Activated naive CD8-positive, alpha-beta T cell treated with anti-CD3 and anti-CD28 coated beads, Interleukin-2, amount 50 U/mL, for 24 hours (primary cell): ENCODE results near the gene KTN1.

ENCODE experiments used
- ATAC-seq: fragments of 150-1000 bp; cut with Tn5 transposase; one replicate; pipeline ENCODE4 v1.10.0; 2021
- DNase-seq: peaks from one replicate; pipeline ENCODE4 v3.0.0; 2021
- H3K27ac Mint-ChIP-seq: one replicate; pipeline ENCODE4 v1.8.0; 2021; ENCODE audit warnings: mild to moderate bottlenecking, mixed read lengths
- H3K27me3 Mint-ChIP-seq: one replicate; pipeline ENCODE4 v1.8.0; 2021; ENCODE audit warnings: mixed read lengths
- H3K36me3 Mint-ChIP-seq: one replicate; pipeline ENCODE4 v1.8.0; 2021; ENCODE audit warnings: low read depth, mixed read lengths
- H3K4me1 Mint-ChIP-seq: one replicate; pipeline ENCODE4 v1.8.0; 2021; ENCODE audit warnings: mixed read lengths
- H3K4me3 Mint-ChIP-seq: one replicate; pipeline ENCODE4 v1.8.0; 2021; ENCODE audit warnings: mild to moderate bottlenecking, moderate library complexity, mixed read lengths
- H3K9me3 Mint-ChIP-seq: one replicate; pipeline ENCODE4 v1.8.0; 2021; ENCODE audit warnings: mixed read lengths

Gene KTN1

DNA sequence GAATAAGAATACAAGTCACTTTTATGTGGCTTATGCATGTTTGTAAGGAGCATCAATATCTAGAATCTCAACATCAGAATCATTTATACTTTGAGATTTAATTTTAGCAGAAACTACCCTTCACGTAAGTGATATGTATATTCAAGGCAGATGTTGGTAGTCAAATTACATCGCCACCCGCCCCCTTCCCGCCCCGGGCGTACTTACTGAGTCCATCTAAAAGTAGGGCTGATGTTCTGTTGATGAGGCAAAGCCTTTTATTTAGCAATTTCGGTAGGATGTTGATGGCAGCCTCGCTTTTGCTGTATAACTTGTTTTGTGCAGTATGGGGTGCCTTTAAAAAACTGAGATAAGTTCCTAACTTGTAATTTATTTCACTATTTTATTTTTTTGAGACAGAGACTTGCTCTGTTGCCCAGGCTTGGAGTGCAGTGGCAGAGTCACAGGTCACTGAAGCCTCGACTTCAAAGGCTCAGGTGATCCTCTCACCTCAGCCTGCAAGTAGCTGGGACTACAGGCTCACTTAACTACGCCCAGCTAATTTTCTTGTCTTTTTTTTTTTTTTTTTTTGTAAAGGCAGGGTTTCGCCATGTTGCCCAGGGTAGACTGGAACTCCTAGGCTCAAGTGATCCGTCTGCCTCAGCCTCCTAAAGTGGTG, 30.8 kb downstream of the KTN1 start:
- Mint-ChIP-seq H3K4me3 (no peak overlapping the region), H3K9me3 (no peaks in the 10 kb centered on the region), H3K4me1 (peaks cover 17% of the 10 kb centered on the region), H3K27ac (no peak overlapping the region), H3K27me3 (no peaks in the 10 kb centered on the region), H3K36me3 (peaks cover 36% of the 10 kb centered on the region)
- DNase-seq, result no peak
- no peak for ATAC-seq

DNA sequence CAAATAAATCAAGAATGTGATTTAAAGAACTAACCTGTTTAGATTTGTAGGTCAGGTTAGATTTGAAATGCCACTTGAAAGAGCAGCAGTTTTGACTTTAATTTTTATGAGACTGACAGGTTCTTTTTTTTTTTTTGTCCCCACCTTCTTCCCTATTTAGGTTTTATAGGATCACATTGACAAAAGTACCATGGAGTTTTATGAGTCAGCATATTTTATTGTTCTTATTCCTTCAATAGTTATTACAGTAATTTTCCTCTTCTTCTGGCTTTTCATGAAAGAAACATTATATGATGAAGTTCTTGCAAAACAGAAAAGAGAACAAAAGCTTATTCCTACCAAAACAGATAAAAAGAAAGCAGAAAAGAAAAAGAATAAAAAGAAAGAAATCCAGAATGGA, 31.9 kb downstream of the KTN1 start:
- peaks cover 44% of the 10 kb centered on the region for H3K36me3 Mint-ChIP-seq
- no peak overlapping the region for H3K27ac Mint-ChIP-seq
- DNase-seq, result no peak

DNA sequence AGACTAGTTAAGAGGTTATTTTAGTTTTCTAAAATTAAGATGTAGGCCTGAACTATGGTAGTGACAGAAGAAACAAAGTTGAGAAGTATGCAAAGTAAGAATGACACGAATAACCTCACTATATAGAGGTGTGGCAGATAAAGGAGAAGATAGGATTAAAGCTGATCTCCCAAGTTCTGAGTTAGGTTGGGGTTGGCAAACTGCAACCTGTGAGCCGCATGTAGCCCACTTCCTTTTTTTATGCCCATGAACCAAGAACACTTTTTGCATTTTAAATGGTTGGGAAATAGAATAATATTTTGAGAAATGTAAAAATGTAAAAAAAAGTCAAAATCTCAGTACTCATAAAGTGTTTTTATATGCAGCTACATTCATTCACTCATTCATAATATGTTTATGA, 34.3 kb downstream of the KTN1 start:
- Mint-ChIP-seq H3K4me1 (peaks cover 6% of the 10 kb centered on the region), H3K27ac (no peak overlapping the region), H3K36me3 (peaks cover 59% of the 10 kb centered on the region), H3K4me3 (no peak overlapping the region), H3K9me3 (peaks cover 9% of the 10 kb centered on the region), H3K27me3 (no peaks in the 10 kb centered on the region)
- no peak for ATAC-seq
- no peak for DNase-seq

More for the DNA sequence above, 31.9 kb downstream of the KTN1 start:
- no peaks in the 10 kb centered on the region for H3K9me3 Mint-ChIP-seq
- peaks cover 15% of the 10 kb centered on the region for H3K4me1 Mint-ChIP-seq
- H3K4me3 Mint-ChIP-seq, result no peak overlapping the region
- H3K27me3 Mint-ChIP-seq, result no peaks in the 10 kb centered on the region
- no peak for ATAC-seq

DNA sequence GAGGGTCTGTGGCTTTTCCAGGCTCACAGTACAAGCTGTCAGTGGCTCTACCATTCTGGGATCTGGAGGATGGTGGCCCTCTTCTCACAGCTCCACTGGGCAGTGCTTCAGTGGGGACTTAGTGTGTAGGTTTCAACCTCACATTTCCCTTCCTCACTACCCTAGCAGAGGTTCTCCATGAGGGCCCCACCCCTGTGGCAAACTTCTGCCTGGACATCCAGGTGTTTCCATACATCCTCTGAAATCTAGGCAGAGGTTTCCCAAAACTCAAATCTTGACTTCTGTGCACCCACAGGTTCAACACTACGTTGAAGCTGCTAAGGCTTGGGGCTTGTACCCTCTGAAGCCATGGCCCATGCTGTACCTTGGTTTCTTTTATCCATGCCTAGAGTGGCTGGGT, 40.3 kb downstream of the KTN1 start:
- H3K36me3 Mint-ChIP-seq, result peaks cover 72% of the 10 kb centered on the region

DNA sequence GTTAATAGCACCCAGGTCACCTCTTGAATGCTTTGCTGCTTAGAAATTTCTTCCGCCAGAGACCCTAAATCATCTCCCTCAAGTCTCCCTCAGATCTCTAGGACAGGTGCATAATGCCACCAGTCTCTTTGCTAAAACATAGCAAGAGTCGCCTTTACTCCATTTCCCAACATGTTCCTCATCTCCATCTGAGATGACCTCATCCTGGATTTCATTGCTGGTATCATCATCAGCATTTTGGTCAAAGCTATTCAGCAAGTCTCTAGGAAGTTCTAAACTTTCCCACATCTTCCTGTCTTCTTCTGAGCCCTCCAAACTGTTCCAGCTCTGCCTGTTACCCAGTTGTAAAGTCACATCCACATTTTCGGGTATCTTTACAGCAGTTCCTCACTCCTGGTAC, 41.0 kb downstream of the KTN1 start:
- no peak for DNase-seq
- H3K4me1 Mint-ChIP-seq, result peaks cover 2% of the 10 kb centered on the region
- H3K27ac Mint-ChIP-seq, result no peak overlapping the region
- H3K27me3 Mint-ChIP-seq, result no peaks in the 10 kb centered on the region
- peaks cover 9% of the 10 kb centered on the region for H3K9me3 Mint-ChIP-seq
- H3K36me3 Mint-ChIP-seq, result peaks cover 72% of the 10 kb centered on the region
- no peak overlapping the region for H3K4me3 Mint-ChIP-seq
- no peak for ATAC-seq

More for the DNA sequence above, 40.3 kb downstream of the KTN1 start:
- H3K9me3 Mint-ChIP-seq, result peaks cover 9% of the 10 kb centered on the region
- DNase-seq (no peak), ATAC-seq (no peak)
- no peaks in the 10 kb centered on the region for H3K27me3 Mint-ChIP-seq
- no peak overlapping the region for H3K27ac Mint-ChIP-seq
- peaks cover 2% of the 10 kb centered on the region for H3K4me1 Mint-ChIP-seq
- no peak overlapping the region for H3K4me3 Mint-ChIP-seq

DNA sequence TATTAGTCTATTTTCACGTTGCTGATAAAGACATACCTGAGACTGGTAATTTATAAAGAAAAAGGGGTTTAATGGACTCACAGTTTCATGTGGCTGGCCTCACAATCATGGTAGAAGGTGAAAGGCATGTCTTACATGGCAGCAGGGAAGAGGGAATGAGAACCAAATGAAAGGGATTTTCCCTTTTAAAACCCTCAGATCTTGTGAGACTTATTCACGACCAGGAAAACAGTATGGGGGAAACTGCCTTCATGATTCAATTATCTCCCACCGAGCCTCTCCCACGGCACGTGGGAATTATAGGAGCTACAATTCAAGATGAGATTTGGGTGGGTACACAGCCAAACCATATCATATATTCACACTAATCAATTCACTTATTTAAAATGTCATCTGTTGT, 41.4 kb downstream of the KTN1 start:
- DNase-seq (no peak), ATAC-seq (no peak)
- peaks cover 9% of the 10 kb centered on the region for H3K9me3 Mint-ChIP-seq
- H3K36me3 Mint-ChIP-seq, result peaks cover 72% of the 10 kb centered on the region
- H3K27ac Mint-ChIP-seq, result no peak overlapping the region
- H3K4me1 Mint-ChIP-seq, result peaks cover 2% of the 10 kb centered on the region
- H3K4me3 Mint-ChIP-seq, result no peak overlapping the region
- H3K27me3 Mint-ChIP-seq, result no peaks in the 10 kb centered on the region

DNA sequence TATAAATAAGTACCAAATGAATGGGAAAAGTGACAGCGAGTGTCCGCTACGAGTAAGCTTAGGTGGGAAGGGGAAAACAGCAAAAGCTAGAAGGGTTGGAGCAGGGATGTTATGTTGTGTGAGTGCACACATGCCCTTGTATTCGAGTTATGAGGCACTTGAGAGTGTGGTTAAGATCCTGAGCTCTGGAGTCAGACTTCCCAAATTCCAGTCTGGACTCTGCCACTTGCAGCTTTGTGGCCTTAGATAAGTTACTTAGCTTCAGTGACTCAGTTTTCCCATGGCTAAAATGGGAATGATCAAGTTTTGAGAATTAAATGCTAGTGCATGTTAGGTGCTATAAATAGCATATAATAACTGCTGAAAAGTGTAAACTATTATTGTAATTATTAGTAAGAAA, 44.9 kb downstream of the KTN1 start:
- Mint-ChIP-seq H3K9me3 (no peaks in the 10 kb centered on the region), H3K4me1 (peaks cover 2% of the 10 kb centered on the region), H3K27ac (no peak overlapping the region), H3K36me3 (peaks cover 65% of the 10 kb centered on the region), H3K27me3 (no peaks in the 10 kb centered on the region), H3K4me3 (no peak overlapping the region)
- ATAC-seq, result no peak
- no peak for DNase-seq

DNA sequence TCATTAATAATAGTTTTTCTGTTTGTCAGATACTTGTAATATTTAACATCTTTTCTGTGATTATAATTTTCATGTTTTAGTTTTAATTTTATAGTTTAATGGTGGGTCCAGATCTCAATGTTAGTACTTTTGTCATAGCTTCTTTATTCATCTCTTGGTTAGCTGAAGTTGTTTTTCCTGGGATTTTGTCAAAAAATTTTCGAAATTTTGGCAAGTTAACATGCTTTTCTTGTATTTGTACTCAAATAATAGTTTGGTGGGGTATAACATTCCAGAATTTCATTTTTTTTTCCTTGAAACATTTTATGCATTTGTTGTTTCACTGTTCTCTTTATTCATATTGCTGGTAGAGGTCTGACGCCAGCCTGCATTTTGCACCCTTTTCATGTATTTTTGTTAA, 45.5 kb downstream of the KTN1 start:
- ATAC-seq (no peak), DNase-seq (no peak)
- Mint-ChIP-seq H3K27me3 (no peaks in the 10 kb centered on the region), H3K27ac (no peak overlapping the region), H3K4me3 (no peak overlapping the region), H3K9me3 (no peaks in the 10 kb centered on the region), H3K4me1 (peaks cover 2% of the 10 kb centered on the region), H3K36me3 (peaks cover 65% of the 10 kb centered on the region)

DNA sequence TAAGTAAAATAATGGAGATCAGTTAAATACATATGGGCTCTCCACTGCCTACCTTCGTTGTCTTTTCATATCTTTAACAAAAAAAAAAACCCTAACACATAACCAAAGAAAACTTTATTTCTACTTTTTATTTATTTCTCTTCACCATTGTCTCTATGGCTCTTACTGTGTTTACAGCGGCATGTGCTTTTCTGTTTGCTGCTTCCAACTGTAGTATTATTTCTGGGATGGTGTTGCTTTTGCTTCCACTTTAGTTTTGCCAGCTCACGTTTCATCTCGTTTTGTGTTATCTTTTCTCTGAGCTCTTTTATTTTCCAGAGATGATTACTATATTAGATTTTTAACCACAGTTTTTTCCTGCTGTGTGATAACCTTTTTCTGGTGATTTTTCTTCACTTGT, 46.1 kb downstream of the KTN1 start:
- H3K4me3 Mint-ChIP-seq, result no peak overlapping the region
- peaks cover 60% of the 10 kb centered on the region for H3K36me3 Mint-ChIP-seq
- H3K27me3 Mint-ChIP-seq, result no peaks in the 10 kb centered on the region
- DNase-seq (no peak), ATAC-seq (no peak)
- H3K9me3 Mint-ChIP-seq, result no peaks in the 10 kb centered on the region
- H3K4me1 Mint-ChIP-seq, result peaks cover 2% of the 10 kb centered on the region
- no peak overlapping the region for H3K27ac Mint-ChIP-seq

DNA sequence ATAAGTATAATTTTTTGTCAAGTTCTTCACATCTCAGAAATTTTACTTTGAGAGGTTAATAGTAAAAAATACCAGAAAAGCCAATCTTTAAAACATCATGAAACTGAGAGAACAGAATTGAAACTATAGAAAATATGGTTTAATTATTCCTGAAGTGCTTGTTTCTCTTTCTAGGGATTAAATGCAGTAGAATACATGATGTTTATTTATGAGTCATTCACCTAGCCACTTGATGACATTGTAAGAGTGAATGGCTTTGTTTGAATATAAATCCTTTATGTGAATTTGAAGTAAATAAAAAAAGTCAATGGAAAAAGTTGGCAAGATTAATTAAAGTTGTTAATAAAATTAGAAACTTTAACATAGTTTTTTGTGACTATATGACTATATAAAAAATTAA, 48.4 kb downstream of the KTN1 start:
- Mint-ChIP-seq H3K27me3 (no peaks in the 10 kb centered on the region), H3K27ac (no peak overlapping the region), H3K9me3 (no peaks in the 10 kb centered on the region), H3K4me3 (no peak overlapping the region), H3K36me3 (peaks cover 53% of the 10 kb centered on the region), H3K4me1 (peaks cover 2% of the 10 kb centered on the region)
- DNase-seq, result no peak
- no peak for ATAC-seq

DNA sequence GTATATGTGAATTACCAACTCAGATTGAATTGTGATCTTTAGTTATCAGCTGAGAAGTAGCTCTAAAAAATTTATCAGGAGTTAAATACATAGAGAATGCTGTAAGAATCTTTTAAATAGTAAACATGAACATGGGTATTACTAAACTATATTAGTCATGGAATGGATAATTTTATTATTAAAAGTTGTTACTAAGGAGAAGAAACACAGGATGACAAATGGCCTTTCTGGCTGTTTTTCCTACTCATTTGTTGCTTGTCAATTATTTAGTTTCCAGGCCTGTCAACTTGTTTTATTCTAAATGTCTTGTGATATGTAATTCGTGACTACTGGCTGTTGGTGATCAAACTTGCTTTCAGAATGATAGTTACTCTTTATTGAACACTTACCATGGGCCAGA, 58.7 kb downstream of the KTN1 start:
- no peak for DNase-seq
- Mint-ChIP-seq H3K27me3 (no peaks in the 10 kb centered on the region), H3K36me3 (peaks cover 48% of the 10 kb centered on the region), H3K4me1 (no peaks in the 10 kb centered on the region), H3K4me3 (no peak overlapping the region), H3K27ac (no peak overlapping the region), H3K9me3 (no peaks in the 10 kb centered on the region)
- no peak for ATAC-seq

DNA sequence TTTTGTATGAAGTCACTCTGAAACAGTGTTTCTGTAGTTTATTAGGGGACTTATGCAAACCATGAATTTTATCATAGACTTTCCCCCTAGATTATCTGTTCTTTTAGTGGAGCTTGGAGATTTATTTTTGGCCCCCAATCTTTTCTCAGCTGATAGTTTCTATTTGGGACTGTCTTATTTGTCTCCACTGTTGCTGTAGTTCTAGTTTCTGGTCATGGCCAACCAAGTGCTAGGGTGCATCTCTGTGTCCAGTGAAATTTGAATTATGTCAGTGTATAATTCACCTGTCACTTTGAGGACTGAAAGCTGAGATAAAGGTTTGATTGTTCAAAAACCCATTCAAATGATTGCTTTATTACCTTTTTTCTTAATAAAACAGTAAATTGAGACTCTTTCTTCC, 61.3 kb downstream of the KTN1 start:
- no peak overlapping the region for H3K4me3 Mint-ChIP-seq
- no peaks in the 10 kb centered on the region for H3K9me3 Mint-ChIP-seq
- ATAC-seq (no peak), DNase-seq (no peak)
- no peak overlapping the region for H3K27ac Mint-ChIP-seq
- H3K36me3 Mint-ChIP-seq, result peaks cover 53% of the 10 kb centered on the region
- H3K4me1 Mint-ChIP-seq, result no peaks in the 10 kb centered on the region
- no peaks in the 10 kb centered on the region for H3K27me3 Mint-ChIP-seq

DNA sequence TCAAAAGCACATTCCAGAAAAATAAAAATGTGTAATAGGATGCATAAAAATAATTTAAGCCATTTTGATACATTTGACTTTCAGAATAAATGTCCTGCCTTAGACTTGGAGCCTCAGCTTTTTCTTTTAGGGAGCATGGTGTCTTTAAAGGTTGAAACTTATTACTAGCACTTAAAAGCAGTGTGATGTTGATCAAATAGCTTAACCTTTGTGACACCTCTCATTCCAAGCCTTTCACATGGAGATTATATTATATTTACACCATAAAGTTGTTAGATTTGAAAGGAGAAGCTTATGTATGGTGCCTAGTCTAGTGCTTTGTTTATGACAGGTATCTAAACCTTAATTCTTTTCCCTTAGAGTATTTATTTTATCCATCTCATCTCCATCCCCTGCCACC, 61.9 kb downstream of the KTN1 start:
- Mint-ChIP-seq H3K27me3 (no peaks in the 10 kb centered on the region), H3K4me3 (no peak overlapping the region), H3K36me3 (peaks cover 59% of the 10 kb centered on the region), H3K27ac (no peak overlapping the region), H3K9me3 (no peaks in the 10 kb centered on the region), H3K4me1 (no peaks in the 10 kb centered on the region)
- ATAC-seq (no peak), DNase-seq (no peak)

DNA sequence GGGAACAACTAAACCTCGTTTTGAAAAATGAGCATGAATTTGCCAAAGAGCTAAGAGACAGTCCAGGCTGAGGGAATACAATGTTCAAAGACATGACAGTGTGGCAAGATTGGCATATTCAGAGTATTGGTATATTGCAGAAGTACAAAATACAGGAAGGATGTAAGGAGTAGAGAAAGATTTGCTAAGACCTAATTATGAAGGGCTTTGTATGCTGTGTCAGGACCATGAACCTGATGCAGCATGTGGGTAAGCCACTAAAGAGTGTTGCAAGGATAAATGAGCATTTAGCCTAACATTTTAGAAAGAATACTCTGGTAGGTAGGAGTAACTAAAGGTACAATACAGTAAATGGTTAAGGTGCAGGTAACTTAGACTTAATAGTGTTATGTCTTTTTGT, 65.1 kb downstream of the KTN1 start:
- no peaks in the 10 kb centered on the region for H3K4me1 Mint-ChIP-seq
- no peaks in the 10 kb centered on the region for H3K27me3 Mint-ChIP-seq
- H3K36me3 Mint-ChIP-seq, result peaks cover 57% of the 10 kb centered on the region
- H3K27ac Mint-ChIP-seq, result no peak overlapping the region
- H3K9me3 Mint-ChIP-seq, result no peaks in the 10 kb centered on the region
- ATAC-seq (no peak), DNase-seq (no peak)
- H3K4me3 Mint-ChIP-seq, result no peak overlapping the region

DNA sequence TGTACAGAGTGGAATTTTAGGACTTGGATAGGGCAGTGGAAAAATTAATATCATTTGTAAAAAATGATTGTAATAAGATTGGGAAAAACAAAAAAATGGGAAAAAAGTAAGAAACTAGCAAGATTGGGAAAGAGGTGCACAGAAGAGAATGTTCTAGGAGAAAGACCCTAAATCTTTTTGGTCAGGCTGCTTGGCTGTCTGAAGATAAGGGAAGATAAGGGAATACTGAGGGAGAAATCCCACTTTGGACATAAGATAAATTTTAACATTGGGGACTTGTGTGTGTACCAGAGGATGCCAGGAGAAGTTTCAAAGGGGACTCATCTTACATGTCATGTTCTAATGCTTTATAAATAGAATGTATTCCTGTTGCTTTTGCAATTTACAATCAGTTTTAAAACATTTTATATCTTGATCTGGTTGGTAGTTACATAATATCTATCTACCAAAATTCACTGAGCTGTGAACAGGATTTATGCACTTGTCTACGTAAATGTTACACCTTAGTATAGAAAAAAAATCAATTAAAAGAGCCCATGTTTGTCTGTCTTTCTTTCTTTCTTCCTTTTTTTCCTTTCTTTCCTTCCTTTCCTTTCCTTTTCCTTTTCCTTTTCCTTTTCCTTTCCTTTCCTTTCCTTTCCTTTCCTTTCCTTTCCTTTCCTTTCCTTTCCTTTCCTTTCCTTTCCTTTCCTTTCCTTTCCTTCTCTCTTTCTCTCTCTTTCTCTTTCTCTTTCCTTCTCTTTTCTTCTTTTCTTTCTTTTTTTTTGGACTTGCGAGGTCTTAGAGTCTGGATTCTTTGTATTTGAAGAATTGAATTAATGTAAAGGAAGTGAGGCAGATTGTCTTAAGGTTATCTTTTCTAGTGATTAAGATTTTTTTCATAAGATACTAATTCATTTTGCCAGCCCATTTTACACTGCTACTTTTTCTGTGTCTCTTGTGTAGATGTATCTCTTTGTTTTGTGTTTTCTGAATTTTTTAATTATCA, 66.1 kb downstream of the KTN1 start:
- peak overlapping the region; percentile 5 for H3K27ac Mint-ChIP-seq
- H3K36me3 Mint-ChIP-seq, result peaks cover 58% of the 10 kb centered on the region

More for the DNA sequence above, 66.1 kb downstream of the KTN1 start:
- DNase-seq (no peak), ATAC-seq (no peak)
- Mint-ChIP-seq H3K9me3 (no peaks in the 10 kb centered on the region), H3K4me3 (no peak overlapping the region), H3K27me3 (no peaks in the 10 kb centered on the region), H3K4me1 (peaks cover 2% of the 10 kb centered on the region)
